Stimulated activated CD8-positive, alpha-beta memory T cell treated with anti-CD3 and anti-CD28 coated beads, Interleukin-2, amount 100 ng/mL, for 48 hours (primary cell): ENCODE results near the gene ARMC6.
"Not testable (repeated sequence)": the region's sequence is repeated elsewhere in the genome, so short reads cannot be mapped to it uniquely, and the experiment has no call there.

Source experiments
- DNase-seq, 2 donors: peaks; one replicate each; pipeline ENCODE4 v3.0.0-alpha.2; 2020; ENCODE audit warnings: low read depth in 2 of 2

Gene ARMC6

DNA sequence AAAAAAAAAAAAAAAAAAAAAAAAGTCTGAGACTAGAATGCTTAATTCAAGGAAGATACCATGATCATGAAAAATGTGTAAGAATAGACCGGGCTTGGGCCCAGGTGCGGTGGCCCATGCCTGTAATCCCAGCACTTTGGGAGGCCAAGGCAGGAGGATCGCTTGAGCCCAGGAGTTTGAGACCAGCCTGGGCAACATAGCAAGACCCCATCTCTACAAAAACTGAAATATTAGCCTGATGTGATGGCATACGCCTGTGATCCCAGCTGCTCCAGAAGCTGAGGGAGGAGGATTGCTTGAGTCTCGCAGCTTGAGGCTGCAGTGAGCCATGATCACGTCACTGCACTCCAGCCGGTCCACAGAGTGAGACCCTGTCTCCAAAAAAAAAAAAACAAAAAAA, 73.5 kb downstream of the ARMC6 start:
- DNase-seq = not testable (repeated sequence)

DNA sequence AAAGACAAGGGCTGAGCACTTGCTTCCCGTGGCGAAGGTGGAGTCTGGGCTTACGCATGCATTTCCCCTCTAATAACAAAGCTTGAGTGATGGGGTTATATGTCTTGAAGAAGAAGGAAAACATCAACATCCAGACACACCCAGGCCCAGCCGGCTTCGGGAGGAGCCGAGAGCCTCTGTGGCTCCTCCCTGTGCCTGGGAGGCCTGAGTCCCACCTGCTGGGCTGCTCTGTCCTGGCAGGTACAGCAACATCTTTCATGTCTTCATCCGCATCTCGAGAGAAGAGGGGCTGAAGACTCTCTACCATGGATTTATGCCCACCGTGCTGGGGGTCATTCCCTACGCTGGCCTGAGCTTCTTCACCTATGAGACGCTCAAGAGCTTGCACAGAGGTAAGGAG, 74.3 kb downstream of the ARMC6 start:
- no peak for DNase-seq
